Transverse colon (tissue), 3 donors: ENCODE measurements around the gene JARID2.

Experiments
- CTCF ChIP-seq, 5 experiments: fragments of 200-600 bp in 3 of 5; fragments of 450-650 bp in 2 of 5; sonication (generic) in 3 of 5; IDR thresholded peaks; 1 replicate in 2 of 5; 2 replicates in 3 of 5; pipeline ENCODE4 v1.5.1; 2016 to 2017; ENCODE audit warnings: antibody characterized with exemption in 5 of 5, inconsistent platforms in 3 of 5, mild to moderate bottlenecking in 2 of 5, moderate library complexity in 1 of 5
- POLR2A ChIP-seq: fragments of 450-650 bp; IDR thresholded peaks from one replicate; pipeline ENCODE4 v1.6.1; 2016; ENCODE audit warnings: antibody characterized with exemption, mild to moderate bottlenecking, moderate library complexity

DNA sequence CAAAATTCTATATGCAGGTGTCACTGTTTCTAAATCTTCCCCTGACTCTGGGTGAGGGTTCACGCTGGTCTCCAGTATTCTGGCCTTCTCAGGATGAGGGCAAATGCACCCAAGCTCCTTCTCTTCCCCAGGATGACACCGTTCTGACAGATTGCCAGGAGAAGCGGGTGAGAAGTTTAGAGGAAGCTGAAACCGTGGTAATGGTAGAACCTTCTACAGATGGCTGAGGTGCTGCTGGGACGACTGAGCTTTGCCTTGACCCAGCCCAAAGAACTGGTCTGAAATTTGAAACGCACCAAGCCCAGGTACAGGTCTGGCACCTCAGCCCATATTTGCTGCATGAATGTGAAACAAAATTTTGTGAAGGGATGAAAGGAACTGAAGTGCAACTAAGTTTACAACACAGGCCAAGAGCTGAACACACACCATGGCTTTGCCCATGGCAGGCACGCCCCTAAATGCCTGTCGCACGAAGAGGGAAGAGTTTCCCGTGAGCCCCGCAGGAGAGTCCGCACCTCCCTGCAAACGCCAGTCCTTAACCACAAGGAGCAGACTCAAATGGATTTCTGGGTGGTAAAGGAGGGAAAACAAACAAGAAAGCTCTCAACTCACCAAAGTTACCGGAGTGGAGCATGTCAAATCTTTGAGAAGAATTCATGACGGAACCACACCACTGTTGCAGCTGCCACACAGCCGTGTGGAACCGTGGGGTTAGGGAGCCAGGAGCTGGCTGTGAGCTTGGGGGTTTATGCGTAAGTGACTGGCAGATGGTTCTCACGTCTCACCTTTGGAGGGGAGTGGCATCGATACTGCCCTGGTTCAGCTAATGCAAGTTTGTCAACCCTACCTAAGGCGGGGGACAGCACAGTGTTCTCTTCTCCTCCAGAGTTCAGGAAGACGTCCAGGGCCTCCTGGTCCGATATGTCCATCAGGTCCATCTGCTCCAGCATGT, 278.1 kb downstream of the JARID2 start:
- TF ChIP-seq CTCF (IDR thresholded peaks at IDR 0.05) (no peak), POLR2A (no peak)
